Epidermal melanocyte (primary cell): Measurements from ENCODE around the gene UCMA.

Experiments used
- DNase-seq: peaks from one replicate; pipeline ENCODE4 v3.0.0; 2011; ENCODE audit warnings: low spot score; ENCODE audit not compliant: insufficient read length

UCMA gene

DNA sequence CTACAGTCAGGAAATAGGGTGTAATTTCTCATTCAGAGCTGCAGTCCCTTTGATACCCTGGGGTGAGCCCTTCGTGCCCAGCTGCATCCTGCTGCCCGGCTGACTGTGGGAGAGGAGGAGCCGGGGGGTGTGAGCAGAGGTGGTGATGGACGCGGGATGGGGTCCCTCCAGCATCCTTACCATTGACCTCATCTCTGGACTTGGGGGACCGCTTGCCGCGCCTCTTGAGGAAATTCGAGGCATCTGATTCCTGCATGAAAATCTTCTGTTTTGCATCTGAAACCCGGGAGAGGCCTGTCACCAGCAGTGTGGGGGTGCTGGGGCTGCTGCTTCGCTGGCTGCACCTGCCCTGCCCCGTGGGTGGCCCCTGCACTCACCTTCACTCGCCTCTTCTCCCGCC is 816 bp downstream of the UCMA start:
- no peak for DNase-seq

DNA sequence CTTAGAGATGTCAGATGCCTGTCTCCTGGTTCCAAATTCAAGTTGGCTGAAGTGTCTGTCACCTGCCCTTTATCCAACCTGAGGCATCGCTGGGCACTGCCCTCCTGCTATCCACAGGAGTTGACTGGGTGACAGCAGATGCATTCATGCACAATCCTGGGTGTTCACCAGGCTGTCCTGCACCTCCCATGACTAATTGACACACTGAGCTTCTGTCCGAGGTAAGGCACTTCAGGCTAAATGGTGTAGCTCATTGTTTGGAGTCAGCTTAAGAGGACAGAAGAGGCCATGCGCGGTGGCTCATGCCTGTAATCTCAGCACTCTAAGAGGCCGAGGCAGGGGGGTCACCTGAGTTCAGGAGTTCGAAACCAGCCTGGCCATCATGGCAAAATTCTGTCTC is 2.4 kb downstream of the UCMA start:
- DNase-seq = no peak

DNA sequence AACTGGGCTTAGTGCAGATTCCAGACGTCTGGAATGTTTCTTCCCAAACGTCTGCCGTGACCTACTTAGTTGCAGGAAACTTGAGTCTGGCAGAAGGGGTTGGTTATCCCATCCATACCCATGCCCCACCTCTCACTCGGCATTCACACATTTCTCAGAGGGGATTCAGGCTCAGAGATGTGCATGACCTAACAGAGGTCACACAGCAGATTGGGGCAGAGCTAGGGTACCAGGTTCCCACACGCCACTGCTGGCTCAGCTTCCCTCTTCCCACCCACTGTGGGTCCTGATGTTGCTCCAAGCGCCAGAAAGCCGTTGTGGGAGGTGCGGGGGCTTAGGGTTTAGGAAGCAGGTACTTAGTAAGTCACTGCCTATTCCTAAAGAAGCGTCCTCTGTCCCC is 3.0 kb downstream of the UCMA start:
- no peak for DNase-seq

DNA sequence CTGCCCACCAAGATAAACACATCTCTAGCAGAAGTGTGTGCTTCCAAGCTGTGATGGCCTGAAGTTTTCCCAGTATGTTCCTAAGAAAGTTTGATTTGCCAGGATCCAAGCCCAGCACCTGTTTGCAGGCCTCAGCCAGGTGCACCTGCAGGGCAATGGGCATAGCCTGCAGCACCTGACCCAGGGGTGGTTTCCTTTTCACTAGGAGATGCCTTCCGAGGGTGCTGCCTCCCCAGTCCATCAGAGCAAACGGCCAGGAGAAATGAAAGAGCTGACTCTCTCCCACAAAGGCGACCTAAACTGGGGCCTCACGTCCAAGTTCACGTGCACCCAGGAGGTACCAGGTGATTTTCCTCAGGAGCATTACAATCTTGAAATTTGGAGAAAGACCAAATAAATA is 7.1 kb downstream of the UCMA start:
- DNase-seq = no peak

DNA sequence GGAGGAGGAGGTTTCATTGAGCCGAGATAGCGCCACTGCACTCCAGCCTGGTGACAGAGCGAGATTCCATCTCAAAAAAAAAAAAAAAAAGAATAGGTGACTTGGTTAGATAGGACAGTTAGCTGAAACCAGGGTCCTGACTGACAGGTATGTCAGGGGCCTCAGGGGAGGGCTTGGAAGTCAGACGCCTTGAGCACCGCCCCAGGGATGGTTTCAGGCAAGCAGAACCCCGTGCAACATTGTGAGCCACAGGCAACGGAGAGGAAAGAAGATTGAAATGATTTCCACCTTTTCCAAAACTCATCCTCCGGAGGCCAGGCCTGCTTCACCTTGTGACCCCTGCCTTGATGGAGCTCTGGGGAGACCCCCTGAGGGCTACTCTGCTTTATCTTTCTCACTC is 8.6 kb downstream of the UCMA start:
- DNase-seq = no peak

DNA sequence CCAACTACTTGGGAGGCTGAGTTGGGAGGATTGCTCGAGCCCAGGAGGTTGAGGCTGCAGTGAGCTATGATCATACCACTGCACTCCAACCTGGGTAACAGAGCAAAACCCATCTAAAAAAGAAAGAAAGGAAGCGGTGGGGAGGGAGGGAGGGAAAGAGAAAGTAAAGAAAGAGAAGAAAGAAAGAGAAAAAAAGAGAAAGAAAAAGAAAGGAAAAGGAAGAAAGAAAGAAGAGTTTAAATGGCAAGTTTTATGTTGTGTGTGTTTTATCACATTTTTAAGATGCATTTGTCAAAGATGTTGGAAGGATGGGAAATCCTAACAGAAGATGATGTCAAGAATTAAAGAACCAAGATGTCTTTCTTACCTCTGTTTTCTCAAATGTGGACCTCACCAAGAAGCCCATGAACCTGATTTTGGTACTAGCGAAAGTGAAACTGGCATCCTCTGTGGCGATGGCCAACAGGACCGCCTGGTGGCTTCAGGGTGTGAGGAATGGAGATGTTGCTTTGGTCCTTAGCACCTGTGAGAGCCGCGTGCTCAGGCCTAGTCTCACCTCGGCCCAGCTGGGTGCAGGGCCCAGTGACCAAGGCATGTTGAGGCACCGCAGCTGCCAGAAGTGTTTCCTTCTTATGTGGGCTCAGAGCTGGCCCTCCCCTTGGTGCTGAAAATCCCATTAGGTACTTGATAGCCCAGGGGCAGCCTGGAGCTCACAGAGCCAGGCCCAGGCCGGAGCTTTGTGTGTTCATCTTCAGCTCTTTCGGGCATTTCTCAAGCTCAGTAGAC is 9.8 kb downstream of the UCMA start:
- DNase-seq = no peak

DNA sequence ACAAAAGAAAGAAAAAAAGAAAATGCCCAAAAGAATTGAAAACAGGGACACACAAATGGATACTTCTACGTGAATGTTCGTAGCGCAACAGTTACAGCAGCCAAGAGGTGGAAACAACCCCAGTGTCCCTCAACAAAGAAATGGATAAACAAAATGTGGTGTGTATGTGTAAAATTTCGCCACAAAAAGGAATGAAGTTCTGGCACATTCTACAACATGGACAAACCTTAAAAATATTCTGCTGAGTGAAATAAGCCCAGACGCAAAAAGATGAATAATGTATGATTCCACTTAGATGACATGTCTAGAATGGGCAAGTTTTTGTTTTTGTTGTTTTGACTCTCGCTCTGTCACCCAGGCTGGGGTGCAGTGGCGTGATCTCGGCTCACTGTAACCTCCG is 10.9 kb downstream of the UCMA start:
- DNase-seq = no peak

DNA sequence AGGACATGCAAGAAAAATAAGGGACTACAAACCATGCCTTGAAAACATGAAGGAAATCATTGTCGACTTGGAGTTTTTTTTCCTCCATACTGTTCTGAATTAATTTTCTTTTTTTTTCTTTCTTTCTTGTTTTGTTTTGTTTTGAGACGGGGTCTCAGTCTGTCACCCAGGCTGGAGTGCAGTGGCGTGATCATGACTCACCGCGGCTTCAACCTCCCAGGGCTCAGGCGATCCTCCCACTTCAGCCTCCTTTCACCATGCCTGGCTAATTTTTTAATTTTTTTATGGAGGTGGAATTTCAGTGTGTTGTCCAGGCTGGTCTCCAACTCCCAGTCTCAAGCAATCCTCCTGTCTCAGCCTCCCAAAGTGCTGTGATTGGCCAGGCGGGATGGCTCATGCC is 11.6 kb downstream of the UCMA start:
- no peak for DNase-seq

DNA sequence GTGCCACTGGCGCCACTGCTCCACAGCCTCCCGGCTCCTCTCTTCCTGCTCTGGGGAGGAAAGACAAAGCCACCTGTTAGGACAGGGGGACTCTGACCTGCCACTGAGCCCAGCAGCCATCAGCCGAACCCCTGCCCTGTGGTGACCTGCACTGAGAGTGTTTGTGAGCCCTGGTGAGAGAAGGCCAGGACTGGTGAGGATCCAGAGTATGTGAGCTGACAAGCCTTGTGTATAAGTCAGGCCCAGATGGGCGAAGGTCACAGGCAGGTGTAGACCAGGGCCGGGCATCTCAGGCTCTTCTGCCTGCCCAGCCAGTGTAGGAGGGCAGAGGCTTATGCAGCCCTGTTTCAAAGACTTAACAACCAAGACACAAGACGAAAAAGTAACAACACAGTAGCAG is 12.0 kb downstream of the UCMA start:
- DNase-seq = no peak

DNA sequence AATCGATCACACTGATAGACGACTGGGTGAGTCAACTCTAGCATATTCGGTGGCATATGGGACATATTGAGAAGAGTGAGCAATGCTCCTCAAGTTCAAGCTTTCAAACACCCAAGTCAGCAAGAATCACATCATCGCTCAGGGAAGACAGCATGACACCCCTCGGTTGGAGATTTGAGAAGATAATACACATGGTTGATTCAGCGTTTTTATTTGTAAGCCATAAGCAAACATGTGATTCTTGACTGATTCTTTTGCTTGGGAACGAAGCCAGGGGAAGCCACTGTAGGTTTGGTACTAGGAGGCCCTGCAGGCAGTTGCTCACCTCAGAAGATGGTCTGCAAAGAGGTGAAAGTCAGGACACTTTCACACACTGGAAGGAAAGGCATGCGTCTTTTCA is 12.6 kb downstream of the UCMA start:
- no peak for DNase-seq

DNA sequence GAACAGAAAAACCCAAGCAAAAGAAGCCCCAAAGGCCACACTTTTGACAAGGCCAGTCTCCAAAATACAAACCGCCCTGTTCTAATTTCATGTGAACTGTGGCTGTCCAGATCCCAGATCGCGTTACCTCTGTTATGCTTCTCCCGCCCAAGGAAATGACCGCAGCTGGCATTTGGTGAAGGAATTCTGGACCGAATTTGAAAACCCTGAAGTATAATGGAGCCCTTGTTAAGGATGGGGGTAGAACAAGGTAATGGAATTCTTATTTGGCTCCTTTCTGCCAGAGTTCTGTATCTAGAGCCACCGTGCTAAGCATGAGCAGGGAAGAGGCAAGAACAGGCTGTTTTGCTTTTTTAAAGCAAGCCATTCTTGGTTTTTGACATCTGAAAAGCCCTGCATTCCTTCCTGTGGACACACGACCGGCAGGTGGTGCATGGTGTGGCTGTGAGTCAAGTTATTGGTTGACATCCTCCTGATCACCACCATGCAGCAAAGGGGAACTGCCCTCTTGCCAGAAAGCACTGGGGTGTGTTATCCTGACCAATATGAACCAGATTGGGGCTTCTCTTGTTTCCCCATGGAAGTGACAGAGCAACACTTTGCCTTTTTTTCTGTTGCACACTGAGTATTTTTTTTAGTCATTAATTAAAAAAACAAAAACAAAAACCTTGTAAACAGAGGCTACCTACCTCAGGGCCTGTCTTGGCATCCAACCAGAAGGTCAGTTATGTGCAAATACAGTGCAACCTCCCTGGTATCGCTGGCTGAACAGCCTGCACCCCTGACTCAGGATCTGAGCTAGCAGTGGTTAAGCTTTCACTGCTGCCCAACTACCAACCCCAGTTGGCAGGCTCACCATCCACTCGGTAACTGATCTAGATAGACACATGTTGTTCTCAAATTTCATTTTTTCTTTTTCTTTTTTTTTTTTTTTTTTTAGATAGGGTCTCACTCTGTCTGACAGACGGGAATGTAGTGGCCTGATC is 14.2 kb downstream of the UCMA start:
- no peak for DNase-seq

DNA sequence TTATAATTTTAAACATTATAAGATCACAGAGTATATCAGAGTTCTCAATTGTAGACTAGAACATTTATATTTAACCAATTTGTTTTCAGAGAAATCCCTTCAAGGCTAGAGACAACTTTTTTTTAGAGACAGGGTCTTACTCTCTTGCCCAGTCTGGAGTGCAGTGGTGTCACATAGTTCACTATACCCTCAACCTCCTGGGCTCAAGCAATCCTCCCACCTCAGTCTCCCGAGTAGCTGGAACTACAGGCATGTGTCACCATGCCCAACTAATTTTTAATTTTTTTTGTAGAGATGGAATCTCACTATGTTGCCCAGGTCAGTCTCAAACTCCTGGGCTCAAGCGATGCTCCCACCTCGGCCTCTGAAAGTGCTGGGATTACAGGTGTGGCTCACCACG is 15.3 kb downstream of the UCMA start:
- DNase-seq = no peak

DNA sequence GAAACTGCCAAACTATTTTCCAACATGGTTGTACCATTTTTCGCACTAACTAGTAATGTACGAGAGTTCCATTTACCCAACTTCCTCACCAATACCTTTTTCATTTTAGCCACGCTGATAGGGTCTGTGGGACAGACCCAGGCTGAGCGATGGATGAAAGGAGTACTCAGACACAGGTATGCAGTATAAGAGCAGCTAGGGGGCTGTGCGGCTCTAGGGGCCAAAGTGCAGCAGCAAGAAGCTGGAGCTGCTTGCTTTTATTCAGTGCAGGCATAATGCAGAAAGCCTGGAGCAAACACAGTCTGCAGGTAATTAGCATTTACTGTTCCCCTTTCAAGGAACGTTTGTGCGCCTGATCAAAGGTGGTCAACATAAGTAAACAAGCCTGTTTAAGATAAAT is 21.0 kb downstream of the UCMA start:
- no peak for DNase-seq

DNA sequence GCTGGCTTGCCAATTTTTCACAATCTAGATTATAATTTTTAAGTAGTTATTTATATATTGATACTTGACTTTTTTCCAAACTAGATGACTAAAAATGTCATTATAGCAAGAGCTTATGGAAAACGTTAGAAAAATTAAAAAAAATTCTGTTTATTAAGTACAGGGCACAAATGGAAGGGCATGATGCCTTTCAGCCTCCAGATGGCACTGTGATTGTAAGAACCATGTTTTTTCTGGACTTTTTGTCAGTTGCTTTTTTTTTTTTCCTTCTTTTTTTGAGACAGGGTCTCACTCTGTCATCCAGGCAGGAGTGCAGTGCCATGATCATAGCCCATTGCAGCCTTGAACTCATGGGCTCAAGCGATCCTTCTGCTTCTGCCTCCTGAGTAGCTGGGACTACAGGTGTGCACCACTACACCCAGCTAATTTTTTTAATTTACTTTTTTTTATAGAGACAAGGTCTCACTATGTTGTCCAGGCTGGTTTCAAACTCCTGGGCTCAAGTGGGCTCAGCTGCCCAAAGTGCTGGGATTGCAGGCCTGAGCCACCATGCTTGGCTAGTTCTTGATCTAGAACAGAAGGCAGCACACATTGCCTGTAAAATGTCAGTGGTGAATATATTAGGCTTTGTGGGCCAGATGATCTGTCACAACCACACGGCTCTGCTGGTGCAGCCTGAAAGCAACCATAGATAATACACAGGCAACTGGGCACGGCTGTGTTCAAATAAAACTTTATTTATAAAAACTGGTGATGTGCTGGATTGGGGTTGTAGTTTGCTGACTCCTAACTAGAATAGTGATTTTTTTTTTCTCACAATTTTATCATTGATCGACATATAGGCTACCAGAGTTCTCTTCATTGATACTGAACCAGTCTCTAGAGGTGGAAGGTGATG is 27.4 kb downstream of the UCMA start:
- no peak for DNase-seq

DNA sequence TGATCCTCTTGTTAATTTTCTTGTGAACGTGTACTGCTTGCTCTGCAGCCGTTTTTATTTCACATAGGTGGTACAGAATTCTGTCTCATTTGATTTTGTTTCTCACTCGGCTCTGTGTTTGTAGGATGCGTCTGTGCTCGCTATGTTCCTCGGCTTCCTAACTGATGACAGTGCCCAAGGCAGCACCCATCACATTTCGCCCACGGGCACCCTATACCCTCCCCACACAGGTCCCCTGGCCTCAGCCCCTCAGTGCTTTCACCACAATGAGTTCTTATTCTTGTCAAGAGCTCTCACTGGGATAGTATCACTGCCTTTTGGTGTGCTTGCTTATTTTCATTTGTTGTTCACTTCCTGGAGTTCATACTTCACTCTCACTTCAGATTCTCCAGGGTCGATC is 28.1 kb downstream of the UCMA start:
- no peak for DNase-seq

DNA sequence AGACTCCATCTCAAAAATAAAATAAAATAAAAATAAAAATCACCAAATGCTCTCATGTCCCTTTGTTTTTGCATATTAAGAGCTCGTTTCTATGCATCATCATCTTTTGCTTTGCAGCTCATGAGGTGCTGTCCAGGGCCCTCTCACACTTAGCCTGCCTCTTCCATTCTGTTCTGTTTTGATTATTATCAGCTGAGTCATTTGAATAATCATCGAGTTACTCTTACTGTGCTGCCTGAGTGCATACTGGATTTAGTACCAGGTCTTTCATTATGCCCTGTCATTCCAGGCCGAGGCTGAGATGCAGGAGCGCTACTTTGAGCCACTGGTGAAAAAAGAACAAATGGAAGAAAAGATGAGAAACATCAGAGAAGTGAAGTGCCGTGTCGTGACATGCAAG is 33.0 kb downstream of the UCMA start:
- no peak for DNase-seq

DNA sequence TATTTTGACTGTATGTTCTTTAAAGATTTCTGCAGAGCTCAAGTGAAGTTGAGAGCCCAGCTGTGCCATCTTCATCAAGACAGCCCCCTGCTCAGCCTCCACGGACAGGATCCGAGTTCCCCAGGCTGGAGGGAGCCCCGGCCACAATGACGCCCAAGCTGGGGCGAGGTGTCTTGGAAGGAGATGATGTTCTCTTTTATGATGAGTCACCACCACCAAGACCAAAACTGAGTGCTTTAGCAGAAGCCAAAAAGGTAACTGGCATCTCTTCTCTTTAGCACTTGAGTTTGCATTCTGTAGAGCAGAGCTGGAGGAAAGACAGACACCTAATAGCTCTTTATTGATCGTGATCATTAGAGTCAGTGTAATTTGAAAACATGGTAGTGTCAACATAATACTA is 39.2 kb downstream of the UCMA start:
- no peak for DNase-seq

DNA sequence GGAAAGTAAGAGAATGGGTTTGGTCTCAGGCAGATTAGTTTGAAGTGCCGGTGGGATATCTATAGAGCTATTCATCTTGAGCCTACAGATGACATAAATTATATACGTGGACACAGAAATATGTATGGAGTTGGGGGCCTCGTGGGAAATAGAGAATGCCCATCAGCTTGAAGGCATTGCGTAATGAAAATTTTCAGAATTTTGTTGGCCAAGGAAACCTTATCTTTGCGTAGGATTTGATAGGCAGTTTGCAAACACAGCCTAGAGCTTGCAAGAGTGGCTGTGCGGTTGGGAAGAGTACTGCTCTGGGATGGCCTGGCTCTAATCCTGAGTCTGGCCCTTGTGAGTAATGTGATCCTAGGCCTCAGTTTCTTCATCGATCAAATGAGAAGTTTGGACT is 40.5 kb downstream of the UCMA start:
- DNase-seq = no peak

DNA sequence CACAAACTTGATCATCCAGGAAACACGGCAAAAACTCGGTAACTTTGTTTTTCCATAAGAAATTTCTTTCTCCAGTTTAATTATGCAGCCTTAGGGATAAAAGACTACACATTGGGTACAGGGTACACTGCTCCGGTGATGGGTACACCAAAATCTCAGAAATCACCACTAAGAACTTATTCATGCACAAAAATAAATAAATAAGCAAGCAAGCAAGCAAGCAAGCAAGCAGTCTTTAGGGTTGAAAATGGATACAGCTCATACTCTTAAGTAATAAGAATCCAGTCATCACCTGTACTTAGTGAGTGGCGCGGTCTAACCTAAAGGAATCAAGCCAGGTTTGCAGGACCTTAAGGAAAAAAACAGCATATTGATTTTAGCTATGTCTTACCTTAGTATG is 42.8 kb downstream of the UCMA start:
- no peak for DNase-seq

DNA sequence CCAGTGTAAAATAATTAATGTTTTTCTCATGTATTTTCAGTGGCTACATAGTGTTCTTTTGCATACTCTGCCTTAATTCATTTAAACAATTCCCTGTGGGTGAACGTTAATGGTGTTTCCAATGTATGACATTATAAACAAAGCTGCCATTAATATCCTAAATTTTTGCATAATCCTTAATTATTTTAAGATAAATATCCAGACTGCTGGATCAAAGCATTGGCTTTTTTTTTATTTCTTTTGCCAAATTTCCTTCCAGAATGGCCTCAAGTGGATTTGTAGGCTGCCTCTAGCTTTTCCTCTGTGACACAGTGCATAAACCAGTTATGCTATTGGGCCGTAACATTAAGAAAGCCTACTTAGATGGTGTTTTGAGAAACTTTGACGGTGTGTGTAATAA is 43.4 kb downstream of the UCMA start:
- DNase-seq = no peak

DNA sequence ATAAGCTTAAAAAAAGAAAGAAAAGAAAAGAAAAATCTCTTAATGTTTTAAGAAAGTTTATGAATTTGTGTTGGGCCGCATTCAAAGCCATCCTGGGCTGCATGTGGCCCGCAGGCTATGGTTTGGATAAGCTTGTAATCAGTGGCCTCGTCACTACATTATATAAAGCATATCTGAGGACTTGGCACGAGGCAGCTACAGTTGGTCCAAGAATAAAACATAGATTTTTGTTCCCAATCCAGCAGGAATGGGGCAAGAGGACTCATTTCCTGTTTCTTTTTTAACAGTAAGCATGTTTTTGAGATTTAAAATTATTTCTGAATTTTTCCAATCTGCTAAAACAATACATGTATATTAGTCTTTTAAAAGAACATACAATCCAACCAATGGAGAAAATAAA is 44.2 kb downstream of the UCMA start:
- DNase-seq = no peak

DNA sequence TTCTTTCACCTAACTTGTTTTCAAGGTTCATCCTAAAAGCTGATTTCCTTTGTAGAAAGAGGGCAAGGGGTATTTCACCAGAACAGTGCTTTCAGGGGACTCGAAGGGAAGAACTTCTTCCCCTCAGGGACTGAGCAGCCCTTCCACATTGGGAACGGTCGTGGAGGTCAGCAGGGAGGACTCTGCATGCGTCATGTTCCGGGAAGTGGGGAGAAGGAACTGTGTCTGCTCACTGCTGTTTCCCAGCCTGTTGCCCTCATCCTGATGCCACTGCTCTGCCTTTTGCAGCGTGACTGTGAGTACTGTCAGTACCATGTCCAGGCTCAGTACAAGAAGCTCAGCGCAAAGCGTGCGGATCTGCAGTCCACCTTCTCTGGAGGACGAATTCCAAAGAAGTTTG is 45.6 kb downstream of the UCMA start:
- no peak for DNase-seq
